OCI-LY3 (cell line): ENCODE results near the gene SYT2.

Source experiments
- CTCF ChIP-seq: fragments of 200-600, 300-600 bp; sonication (generic); IDR thresholded peaks from 2 replicates; pipeline ENCODE4 v1.5.1; 2014; ENCODE audit warnings: antibody characterized with exemption, low read length, low read depth
- EZH2phosphoT487 ChIP-seq: fragments of 200-600 bp; shearing (Covaris generic); IDR thresholded peaks from 2 replicates; pipeline ENCODE4 v1.6.1; 2018; ENCODE audit warnings: antibody characterized with exemption, mixed run types, low read depth

DNA sequence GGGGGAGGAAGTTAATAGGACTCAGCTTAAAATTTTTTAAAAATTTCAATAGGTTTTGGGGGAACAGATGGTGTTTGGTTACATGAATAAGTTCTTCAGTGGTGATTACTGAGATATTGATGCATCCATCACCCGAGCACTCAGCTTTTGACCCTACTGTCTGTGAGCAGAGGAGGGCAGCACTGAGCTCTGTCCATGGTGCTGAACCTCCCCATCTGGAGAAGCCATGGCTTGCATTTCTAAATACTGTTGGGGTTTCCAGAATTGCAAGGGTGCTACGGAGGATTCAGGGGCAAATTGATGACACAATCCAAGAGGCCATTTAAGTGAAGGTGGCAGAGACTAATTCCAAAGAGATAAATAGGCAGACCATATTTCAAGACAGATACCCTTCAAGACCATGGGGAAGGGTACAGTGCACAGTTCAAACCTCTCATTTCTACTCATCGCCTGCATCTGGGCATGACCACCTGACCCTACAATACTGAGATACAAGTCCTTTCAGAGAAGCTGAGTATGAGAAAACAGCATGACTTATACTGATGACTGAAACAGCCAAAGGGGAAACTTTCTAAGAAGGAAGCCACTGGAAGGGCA, 17.2 kb downstream of the SYT2 start:
- peak; percentile 37 for TF ChIP-seq CTCF
- no peak for TF ChIP-seq EZH2phosphoT487
